Neural cell (in vitro differentiated cells): ENCODE data around the gene ZCCHC4. TPM values are rescaled to one million over a fixed set of nuclear protein-coding genes. Genes with fewer than 3 reads are reported as not detected.
"Not testable (repeated sequence)": the region's sequence is repeated elsewhere in the genome, so short reads cannot be mapped to it uniquely, and the experiment has no call there.

Source experiments
- H2AFZ ChIP-seq: fragments of 200-600, 300-800 bp; sonication (generic), shearing (Covaris generic); 2 replicates; pipeline ENCODE4 v1.6.0; 2014; ENCODE audit warnings: low read depth, mild to moderate bottlenecking, antibody characterized with exemption, low read length, moderate library complexity
- H3F3A ChIP-seq: fragments of 200-600 bp; shearing (Covaris generic); 2 replicates; pipeline ENCODE4 v1.6.1; 2016; ENCODE audit warnings: mild to moderate bottlenecking, moderate library complexity, mixed read lengths, antibody characterized with exemption, low read length; ENCODE audit not compliant: insufficient read depth, poor library complexity, severe bottlenecking
- H3K27ac ChIP-seq: fragments of 200-600, 300-800 bp; sonication (generic), shearing (Covaris generic); 2 replicates; pipeline ENCODE4 v1.5.1; 2014; ENCODE audit warnings: mild to moderate bottlenecking, low read length, moderate library complexity
- H3K27me3 ChIP-seq: fragments of 300-800, 200-600 bp; sonication (generic), shearing (Covaris generic); 2 replicates; pipeline ENCODE4 v1.6.0; 2014; ENCODE audit warnings: mild to moderate bottlenecking, low read depth, low read length, moderate library complexity; ENCODE audit not compliant: insufficient read depth
- H3K36me3 ChIP-seq: fragments of 300-800, 200-600 bp; sonication (generic), shearing (Covaris generic); 2 replicates; pipeline ENCODE4 v1.5.1; 2014; ENCODE audit warnings: mild to moderate bottlenecking, antibody characterized with exemption, low read length, moderate library complexity; ENCODE audit not compliant: insufficient read depth
- H3K4me2 ChIP-seq: fragments of 300-800, 200-600 bp; sonication (generic), shearing (Covaris generic); 2 replicates; pipeline ENCODE4 v1.6.0; 2014; ENCODE audit warnings: mild to moderate bottlenecking, low read length
- H3K4me3 ChIP-seq: fragments of 300-800, 200-600 bp; sonication (generic), shearing (Covaris generic); 2 replicates; pipeline ENCODE4 v1.5.1; 2014; ENCODE audit warnings: mild to moderate bottlenecking, low read length, moderate library complexity
- H3K79me2 ChIP-seq: fragments of 200-600 bp; shearing (Covaris generic); replicated peaks from 2 replicates; pipeline ENCODE4 v1.6.0; 2014; ENCODE audit warnings: mild to moderate bottlenecking, low read length, moderate library complexity; ENCODE audit not compliant: insufficient read depth
- H3K9ac ChIP-seq: fragments of 300-800, 200-600 bp; sonication (generic), shearing (Covaris generic); 2 replicates; pipeline ENCODE4 v1.6.1; 2016; ENCODE audit warnings: mild to moderate bottlenecking, low read length, mixed read lengths
- H3K9me2 ChIP-seq: fragments of 200-600 bp; shearing (Covaris generic); 2 replicates; pipeline ENCODE4 v1.6.1; 2016; ENCODE audit warnings: mild to moderate bottlenecking, low read length, mixed read lengths; ENCODE audit not compliant: insufficient read depth
- H3K9me3 ChIP-seq: fragments of 200-600, 300-800 bp; sonication (generic), shearing (Covaris generic); 2 replicates; pipeline ENCODE4 v1.6.1; 2016; ENCODE audit warnings: mild to moderate bottlenecking, mixed run types, low read length, moderate library complexity, mixed read lengths
- H4K20me1 ChIP-seq: fragments of 200-600 bp; shearing (Covaris generic); 2 replicates; pipeline ENCODE4 v1.6.1; 2016; ENCODE audit warnings: mild to moderate bottlenecking, mixed run types; ENCODE audit not compliant: insufficient read depth
- CTCF ChIP-seq: fragments of 450-650 bp; IDR thresholded peaks from 2 replicates; pipeline ENCODE4 v1.5.1; 2014; ENCODE audit warnings: antibody characterized with exemption, mild to moderate bottlenecking, moderate library complexity; ENCODE audit not compliant: poor library complexity, severe bottlenecking
- EP300 ChIP-seq: fragments of 450-650 bp; conservative IDR thresholded peaks from 2 replicates; pipeline ENCODE4 v1.6.1; 2014; ENCODE audit warnings: antibody characterized with exemption, mild to moderate bottlenecking, moderate library complexity; ENCODE audit not compliant: poor library complexity, severe bottlenecking
- EZH2 ChIP-seq: fragments of 200-600, 300-800 bp; shearing (Covaris generic), sonication (generic); IDR thresholded peaks from 2 replicates; pipeline ENCODE4 v1.6.1; 2014; ENCODE audit warnings: antibody characterized with exemption, low read length, borderline replicate concordance, mild to moderate bottlenecking; ENCODE audit not compliant: insufficient read depth, poor library complexity, severe bottlenecking
- MXI1 ChIP-seq: fragments of 450-650 bp; conservative IDR thresholded peaks from 2 replicates; pipeline ENCODE4 v1.6.1; 2014; ENCODE audit warnings: antibody characterized with exemption, mild to moderate bottlenecking; ENCODE audit not compliant: poor library complexity, severe bottlenecking
- POLR2AphosphoS5 ChIP-seq: IDR thresholded peaks from 2 replicates; pipeline ENCODE4 v1.6.1; 2012
- RAD21 ChIP-seq: fragments of 450-650 bp; conservative IDR thresholded peaks from 2 replicates; pipeline ENCODE4 v1.6.1; 2014; ENCODE audit warnings: antibody characterized with exemption, mild to moderate bottlenecking, moderate library complexity
- SMC3 ChIP-seq: fragments of 450-650 bp; conservative IDR thresholded peaks from 2 replicates; pipeline ENCODE4 v1.6.1; 2014; ENCODE audit warnings: antibody characterized with exemption, mild to moderate bottlenecking, moderate library complexity; ENCODE audit not compliant: poor library complexity
- TAF1 ChIP-seq: IDR thresholded peaks from 2 replicates; pipeline ENCODE4 v1.6.1; 2012; ENCODE audit warnings: low read depth
- polyA plus RNA-seq: library from polyadenylated mRNA; depleted of rRNA; stranded (reverse); fragments of >200 nt; gene quantifications from 2 replicates; pipeline ENCODE4 v1.2.3, GENCODE V29; 2014
- TF ChIP-seq, protein P1 (sequence below): IDR thresholded peaks from 2 replicates; pipeline ENCODE4 v1.6.1; 2012; ENCODE audit warnings: borderline replicate concordance

ZCCHC4 gene
- polyA plus RNA-seq, 1 donor from 2014 or later, result 8.6 TPM

DNA sequence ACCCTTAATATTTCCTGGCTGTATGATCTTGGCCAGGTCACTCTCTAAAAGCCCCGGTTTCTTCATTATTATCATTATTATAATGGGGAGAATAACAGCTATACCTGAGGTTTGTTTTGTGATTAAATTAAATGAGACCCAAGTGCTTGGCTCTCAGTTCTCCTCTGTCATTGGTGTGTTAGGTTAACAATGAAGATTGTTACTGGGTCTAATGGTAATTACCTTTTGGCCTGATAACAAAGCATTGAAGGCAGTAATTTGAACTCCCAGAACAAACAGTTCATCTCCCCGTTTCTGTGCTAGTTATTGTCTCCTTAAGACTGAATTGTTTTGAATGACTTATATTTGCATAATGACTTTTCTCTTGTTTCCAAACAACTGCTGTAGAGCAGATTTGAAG lies 57.7 kb downstream of the ZCCHC4 start:
- H3K9ac ChIP-seq, result no peak overlapping the region

GRCh38 chr4:25372549-25372948 lies 60.0 kb downstream of the ZCCHC4 start:
- not testable (repeated sequence) for H3F3A ChIP-seq, H3K9ac ChIP-seq, H3K27me3 ChIP-seq

More for the DNA sequence above, 57.7 kb downstream of the ZCCHC4 start:
- Histone ChIP-seq H3K9me2 (no peaks in the 10 kb centered on the region), H3K4me2 (no peak overlapping the region), H3K4me3 (no peak overlapping the region), H3K9me3 (no peaks in the 10 kb centered on the region), H3K36me3 (no peaks in the 10 kb centered on the region), H2AFZ (no peak overlapping the region), H4K20me1 (no peaks in the 10 kb centered on the region), H3K27ac (no peak overlapping the region), H3K27me3 (no peaks in the 10 kb centered on the region), H3K79me2 (no peaks in the 10 kb centered on the region), H3F3A (no peaks in the 10 kb centered on the region)
- TF ChIP-seq RAD21, result no peak
- no peak for TF ChIP-seq SMC3
- TF ChIP-seq EP300, result no peak
- no peak for TF ChIP-seq CTCF
- TF ChIP-seq EZH2, result no peak

GRCh38 chr4:25376754-25377571 lies 64.4 kb downstream of the ZCCHC4 start, which contains the start of gene ANAPC4:
Gene ANAPC4 (plus strand): TSS chr4:25377263. CDS start chr4:25377428, 165 bp downstream.
- Histone ChIP-seq H2AFZ (peak within 1 kb of the TSS; percentile 90), H3K36me3 (no peaks in the 10 kb centered on the region), H3K4me3 (peak within 1 kb of the TSS; percentile 81), H3K4me2 (peak within 1 kb of the TSS; percentile 46), H3F3A (no peaks in the 10 kb centered on the region), H3K27me3 (no peaks in the 10 kb centered on the region), H3K27ac (peak within 1 kb of the TSS; percentile 57), H3K79me2 (peaks cover 13% of the 10 kb centered on the region), H3K9me2 (no peaks in the 10 kb centered on the region), H3K9me3 (no peaks in the 10 kb centered on the region), H3K9ac (peak within 1 kb of the TSS; percentile 79), H4K20me1 (no peaks in the 10 kb centered on the region)
- TF ChIP-seq SMC3, result no peak
- TF ChIP-seq, protein P1, sequence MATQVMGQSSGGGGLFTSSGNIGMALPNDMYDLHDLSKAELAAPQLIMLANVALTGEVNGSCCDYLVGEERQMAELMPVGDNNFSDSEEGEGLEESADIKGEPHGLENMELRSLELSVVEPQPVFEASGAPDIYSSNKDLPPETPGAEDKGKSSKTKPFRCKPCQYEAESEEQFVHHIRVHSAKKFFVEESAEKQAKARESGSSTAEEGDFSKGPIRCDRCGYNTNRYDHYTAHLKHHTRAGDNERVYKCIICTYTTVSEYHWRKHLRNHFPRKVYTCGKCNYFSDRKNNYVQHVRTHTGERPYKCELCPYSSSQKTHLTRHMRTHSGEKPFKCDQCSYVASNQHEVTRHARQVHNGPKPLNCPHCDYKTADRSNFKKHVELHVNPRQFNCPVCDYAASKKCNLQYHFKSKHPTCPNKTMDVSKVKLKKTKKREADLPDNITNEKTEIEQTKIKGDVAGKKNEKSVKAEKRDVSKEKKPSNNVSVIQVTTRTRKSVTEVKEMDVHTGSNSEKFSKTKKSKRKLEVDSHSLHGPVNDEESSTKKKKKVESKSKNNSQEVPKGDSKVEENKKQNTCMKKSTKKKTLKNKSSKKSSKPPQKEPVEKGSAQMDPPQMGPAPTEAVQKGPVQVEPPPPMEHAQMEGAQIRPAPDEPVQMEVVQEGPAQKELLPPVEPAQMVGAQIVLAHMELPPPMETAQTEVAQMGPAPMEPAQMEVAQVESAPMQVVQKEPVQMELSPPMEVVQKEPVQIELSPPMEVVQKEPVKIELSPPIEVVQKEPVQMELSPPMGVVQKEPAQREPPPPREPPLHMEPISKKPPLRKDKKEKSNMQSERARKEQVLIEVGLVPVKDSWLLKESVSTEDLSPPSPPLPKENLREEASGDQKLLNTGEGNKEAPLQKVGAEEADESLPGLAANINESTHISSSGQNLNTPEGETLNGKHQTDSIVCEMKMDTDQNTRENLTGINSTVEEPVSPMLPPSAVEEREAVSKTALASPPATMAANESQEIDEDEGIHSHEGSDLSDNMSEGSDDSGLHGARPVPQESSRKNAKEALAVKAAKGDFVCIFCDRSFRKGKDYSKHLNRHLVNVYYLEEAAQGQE, result no peak
- TF ChIP-seq CTCF, result peak; percentile 39
- peak; percentile 60 for TF ChIP-seq MXI1
- TF ChIP-seq EZH2, result no peak
- peak; percentile 16 for TF ChIP-seq EP300
- peak; percentile 68 for TF ChIP-seq POLR2AphosphoS5
- TF ChIP-seq RAD21, result peak; percentile 46
- TF ChIP-seq TAF1, result peak; percentile 31

More at GRCh38 chr4:25372549-25372948, 60.0 kb downstream of the ZCCHC4 start:
- not testable (repeated sequence) for H3K9me2 ChIP-seq, H3K9me3 ChIP-seq, H2AFZ ChIP-seq, H3K4me2 ChIP-seq, H4K20me1 ChIP-seq, H3K36me3 ChIP-seq, H3K79me2 ChIP-seq, H3K27ac ChIP-seq, H3K4me3 ChIP-seq
